PC-3 (cell line): ENCODE measurements around the gene DGLUCY.

ENCODE experiments used
- EZH2phosphoT487 ChIP-seq: fragments of 300-600 bp; sonication (generic); IDR thresholded peaks from 2 replicates; pipeline ENCODE4 v1.6.1; 2018; ENCODE audit warnings: mild to moderate bottlenecking, antibody characterized with exemption, low read length, borderline replicate concordance
- TF ChIP-seq, protein P1 (sequence below): fragments of 300-600 bp; sonication (generic); conservative IDR thresholded peaks from 2 replicates; pipeline ENCODE4 v1.5.1; 2017; ENCODE audit warnings: antibody characterized with exemption, low read depth, mild to moderate bottlenecking, low read length

DNA sequence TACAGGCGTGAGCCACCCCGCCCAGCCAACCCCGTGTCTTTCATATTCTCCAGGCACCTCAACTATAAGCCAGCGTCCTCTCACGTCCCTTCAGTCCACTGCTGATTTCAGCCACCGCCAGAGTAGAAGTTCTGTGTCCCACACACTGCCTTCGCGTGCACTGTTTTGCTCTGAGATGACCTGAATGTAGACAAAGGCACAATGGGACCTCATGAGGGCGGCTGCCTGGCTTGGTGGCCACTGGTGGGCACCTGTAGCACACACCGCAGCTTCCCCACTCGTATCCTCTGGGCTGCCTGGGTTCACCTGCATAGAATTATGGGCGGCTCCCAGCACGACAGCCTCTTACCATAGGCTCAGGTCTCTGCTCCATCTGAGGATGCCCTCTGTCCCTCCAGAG is 73.4 kb downstream of the DGLUCY start:
- TF ChIP-seq, protein P1, sequence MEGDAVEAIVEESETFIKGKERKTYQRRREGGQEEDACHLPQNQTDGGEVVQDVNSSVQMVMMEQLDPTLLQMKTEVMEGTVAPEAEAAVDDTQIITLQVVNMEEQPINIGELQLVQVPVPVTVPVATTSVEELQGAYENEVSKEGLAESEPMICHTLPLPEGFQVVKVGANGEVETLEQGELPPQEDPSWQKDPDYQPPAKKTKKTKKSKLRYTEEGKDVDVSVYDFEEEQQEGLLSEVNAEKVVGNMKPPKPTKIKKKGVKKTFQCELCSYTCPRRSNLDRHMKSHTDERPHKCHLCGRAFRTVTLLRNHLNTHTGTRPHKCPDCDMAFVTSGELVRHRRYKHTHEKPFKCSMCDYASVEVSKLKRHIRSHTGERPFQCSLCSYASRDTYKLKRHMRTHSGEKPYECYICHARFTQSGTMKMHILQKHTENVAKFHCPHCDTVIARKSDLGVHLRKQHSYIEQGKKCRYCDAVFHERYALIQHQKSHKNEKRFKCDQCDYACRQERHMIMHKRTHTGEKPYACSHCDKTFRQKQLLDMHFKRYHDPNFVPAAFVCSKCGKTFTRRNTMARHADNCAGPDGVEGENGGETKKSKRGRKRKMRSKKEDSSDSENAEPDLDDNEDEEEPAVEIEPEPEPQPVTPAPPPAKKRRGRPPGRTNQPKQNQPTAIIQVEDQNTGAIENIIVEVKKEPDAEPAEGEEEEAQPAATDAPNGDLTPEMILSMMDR: no peak
- no peak for TF ChIP-seq EZH2phosphoT487
